ENCODE measurements around the gene MATN3. TPM values are rescaled to one million over a fixed set of nuclear protein-coding genes. Genes with fewer than 3 reads are reported as not detected.

MATN3 gene
- total and polyA plus RNA-seq, 2 of the 13 experiments (the other 11 are each of a cell fraction or from before 2014, with no cell fraction given), result 36.1 to 208 TPM

DNA sequence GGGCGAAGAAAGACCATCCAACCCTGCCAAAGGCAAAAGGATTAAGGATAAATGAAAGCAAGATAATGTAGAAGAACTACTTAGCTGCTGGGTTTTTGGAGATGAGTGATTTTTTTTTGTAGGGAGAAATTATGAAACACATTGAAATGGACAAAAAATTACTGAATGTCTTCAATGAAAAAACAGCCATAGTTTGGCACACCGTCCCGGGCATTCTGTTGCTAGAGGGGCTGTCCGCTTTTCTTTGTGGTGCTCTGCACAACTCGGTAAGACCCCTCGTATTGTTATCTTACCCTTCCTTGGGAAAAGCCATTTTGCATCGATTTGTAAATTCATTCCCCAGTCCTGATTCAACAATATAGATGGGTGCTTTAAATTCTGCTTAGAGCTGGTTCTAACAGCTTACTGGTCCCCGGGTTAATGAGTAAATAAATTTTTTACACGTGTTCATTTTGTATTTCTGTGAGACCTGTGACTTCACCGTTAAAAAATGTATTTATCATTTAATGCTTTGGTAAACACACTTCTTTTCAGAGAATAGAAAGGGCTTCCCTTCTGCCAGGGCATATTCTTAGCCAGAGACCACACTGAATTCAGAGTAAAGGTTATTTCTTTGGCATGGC, 39.9 kb upstream of the MATN3 start (continued):
- TF ChIP-seq, protein P1, sequence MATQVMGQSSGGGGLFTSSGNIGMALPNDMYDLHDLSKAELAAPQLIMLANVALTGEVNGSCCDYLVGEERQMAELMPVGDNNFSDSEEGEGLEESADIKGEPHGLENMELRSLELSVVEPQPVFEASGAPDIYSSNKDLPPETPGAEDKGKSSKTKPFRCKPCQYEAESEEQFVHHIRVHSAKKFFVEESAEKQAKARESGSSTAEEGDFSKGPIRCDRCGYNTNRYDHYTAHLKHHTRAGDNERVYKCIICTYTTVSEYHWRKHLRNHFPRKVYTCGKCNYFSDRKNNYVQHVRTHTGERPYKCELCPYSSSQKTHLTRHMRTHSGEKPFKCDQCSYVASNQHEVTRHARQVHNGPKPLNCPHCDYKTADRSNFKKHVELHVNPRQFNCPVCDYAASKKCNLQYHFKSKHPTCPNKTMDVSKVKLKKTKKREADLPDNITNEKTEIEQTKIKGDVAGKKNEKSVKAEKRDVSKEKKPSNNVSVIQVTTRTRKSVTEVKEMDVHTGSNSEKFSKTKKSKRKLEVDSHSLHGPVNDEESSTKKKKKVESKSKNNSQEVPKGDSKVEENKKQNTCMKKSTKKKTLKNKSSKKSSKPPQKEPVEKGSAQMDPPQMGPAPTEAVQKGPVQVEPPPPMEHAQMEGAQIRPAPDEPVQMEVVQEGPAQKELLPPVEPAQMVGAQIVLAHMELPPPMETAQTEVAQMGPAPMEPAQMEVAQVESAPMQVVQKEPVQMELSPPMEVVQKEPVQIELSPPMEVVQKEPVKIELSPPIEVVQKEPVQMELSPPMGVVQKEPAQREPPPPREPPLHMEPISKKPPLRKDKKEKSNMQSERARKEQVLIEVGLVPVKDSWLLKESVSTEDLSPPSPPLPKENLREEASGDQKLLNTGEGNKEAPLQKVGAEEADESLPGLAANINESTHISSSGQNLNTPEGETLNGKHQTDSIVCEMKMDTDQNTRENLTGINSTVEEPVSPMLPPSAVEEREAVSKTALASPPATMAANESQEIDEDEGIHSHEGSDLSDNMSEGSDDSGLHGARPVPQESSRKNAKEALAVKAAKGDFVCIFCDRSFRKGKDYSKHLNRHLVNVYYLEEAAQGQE (IDR thresholded peaks at IDR 0.05; ENCODE audit: borderline replicate concordance in 1 of 2, low read depth in 1 of 2, low read length in 2 of 2), result no peak
- TF ChIP-seq ZNF292 (CRISPR knock-in tag; IDR thresholded peaks at IDR 0.05; ENCODE audit: borderline replicate concordance, low read depth) (no peak), ZFP41 (CRISPR knock-in tag; IDR thresholded peaks at IDR 0.05; ENCODE audit: borderline replicate concordance) (no peak), RARG (CRISPR knock-in tag; IDR thresholded peaks at IDR 0.05; ENCODE audit: low read depth) (no peak), ZBTB20 (CRISPR knock-in tag; IDR thresholded peaks at IDR 0.05; ENCODE audit: borderline replicate concordance, low read depth) (no peak), ZNF230 (CRISPR knock-in tag; IDR thresholded peaks at IDR 0.05) (no peak), MBD4 (IDR thresholded peaks at IDR 0.05; ENCODE audit: borderline replicate concordance, low read length) (no peak), ZEB1 (IDR thresholded peaks at IDR 0.05; ENCODE audit: insufficient replicate concordance, low read depth) (peak; percentile 37), MTF2 (CRISPR knock-in tag; IDR thresholded peaks at IDR 0.05; ENCODE audit: borderline replicate concordance) (0 out of 2 replicates have a peak, but pooled peaks have one; percentile 61), PTBP1 (IDR thresholded peaks at IDR 0.05; ENCODE audit: low read depth, low read length, poor library complexity, severe bottlenecking) (no peak), ETV5 (CRISPR knock-in tag; IDR thresholded peaks at IDR 0.05; ENCODE audit: borderline replicate concordance) (no peak), ZBTB7A (CRISPR knock-in tag; IDR thresholded peaks at IDR 0.05) (no peak), GLI4 (CRISPR knock-in tag; IDR thresholded peaks at IDR 0.05; ENCODE audit: borderline replicate concordance) (0 out of 2 replicates have a peak, but pooled peaks have one; percentile 29)
- TF ChIP-seq, protein P2, sequence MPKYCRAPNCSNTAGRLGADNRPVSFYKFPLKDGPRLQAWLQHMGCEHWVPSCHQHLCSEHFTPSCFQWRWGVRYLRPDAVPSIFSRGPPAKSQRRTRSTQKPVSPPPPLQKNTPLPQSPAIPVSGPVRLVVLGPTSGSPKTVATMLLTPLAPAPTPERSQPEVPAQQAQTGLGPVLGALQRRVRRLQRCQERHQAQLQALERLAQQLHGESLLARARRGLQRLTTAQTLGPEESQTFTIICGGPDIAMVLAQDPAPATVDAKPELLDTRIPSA (CRISPR knock-in tag; IDR thresholded peaks at IDR 0.05; ENCODE audit: borderline replicate concordance), result 0 out of 2 replicates have a peak, but pooled peaks have one; percentile 14
- TF ChIP-seq, protein P3, sequence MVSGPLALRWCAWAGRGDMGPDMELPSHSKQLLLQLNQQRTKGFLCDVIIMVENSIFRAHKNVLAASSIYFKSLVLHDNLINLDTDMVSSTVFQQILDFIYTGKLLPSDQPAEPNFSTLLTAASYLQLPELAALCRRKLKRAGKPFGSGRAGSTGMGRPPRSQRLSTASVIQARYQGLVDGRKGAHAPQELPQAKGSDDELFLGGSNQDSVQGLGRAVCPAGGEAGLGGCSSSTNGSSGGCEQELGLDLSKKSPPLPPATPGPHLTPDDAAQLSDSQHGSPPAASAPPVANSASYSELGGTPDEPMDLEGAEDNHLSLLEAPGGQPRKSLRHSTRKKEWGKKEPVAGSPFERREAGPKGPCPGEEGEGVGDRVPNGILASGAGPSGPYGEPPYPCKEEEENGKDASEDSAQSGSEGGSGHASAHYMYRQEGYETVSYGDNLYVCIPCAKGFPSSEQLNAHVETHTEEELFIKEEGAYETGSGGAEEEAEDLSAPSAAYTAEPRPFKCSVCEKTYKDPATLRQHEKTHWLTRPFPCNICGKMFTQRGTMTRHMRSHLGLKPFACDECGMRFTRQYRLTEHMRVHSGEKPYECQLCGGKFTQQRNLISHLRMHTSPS (CRISPR knock-in tag; IDR thresholded peaks at IDR 0.05; ENCODE audit: low read depth), result no peak
- TF ChIP-seq, protein P4, sequence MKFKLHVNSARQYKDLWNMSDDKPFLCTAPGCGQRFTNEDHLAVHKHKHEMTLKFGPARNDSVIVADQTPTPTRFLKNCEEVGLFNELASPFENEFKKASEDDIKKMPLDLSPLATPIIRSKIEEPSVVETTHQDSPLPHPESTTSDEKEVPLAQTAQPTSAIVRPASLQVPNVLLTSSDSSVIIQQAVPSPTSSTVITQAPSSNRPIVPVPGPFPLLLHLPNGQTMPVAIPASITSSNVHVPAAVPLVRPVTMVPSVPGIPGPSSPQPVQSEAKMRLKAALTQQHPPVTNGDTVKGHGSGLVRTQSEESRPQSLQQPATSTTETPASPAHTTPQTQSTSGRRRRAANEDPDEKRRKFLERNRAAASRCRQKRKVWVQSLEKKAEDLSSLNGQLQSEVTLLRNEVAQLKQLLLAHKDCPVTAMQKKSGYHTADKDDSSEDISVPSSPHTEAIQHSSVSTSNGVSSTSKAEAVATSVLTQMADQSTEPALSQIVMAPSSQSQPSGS (CRISPR knock-in tag; IDR thresholded peaks at IDR 0.05), result peak; percentile 60; the same call in 1 of the 2 replicates
- TF ChIP-seq, protein P5, sequence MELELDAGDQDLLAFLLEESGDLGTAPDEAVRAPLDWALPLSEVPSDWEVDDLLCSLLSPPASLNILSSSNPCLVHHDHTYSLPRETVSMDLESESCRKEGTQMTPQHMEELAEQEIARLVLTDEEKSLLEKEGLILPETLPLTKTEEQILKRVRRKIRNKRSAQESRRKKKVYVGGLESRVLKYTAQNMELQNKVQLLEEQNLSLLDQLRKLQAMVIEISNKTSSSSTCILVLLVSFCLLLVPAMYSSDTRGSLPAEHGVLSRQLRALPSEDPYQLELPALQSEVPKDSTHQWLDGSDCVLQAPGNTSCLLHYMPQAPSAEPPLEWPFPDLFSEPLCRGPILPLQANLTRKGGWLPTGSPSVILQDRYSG (CRISPR knock-in tag; IDR thresholded peaks at IDR 0.05), result peak; percentile 23; the same call in 1 of the 2 replicates

Data from HepG2 (cell line).